OCI-LY3 (cell line): ENCODE measurements around the gene GPATCH4.

ENCODE experiments used
- H2AFZ ChIP-seq: fragments of 200-600, 300-600 bp; shearing (Covaris generic); 2 replicates; pipeline ENCODE4 v1.6.0; 2014; ENCODE audit warnings: antibody characterized with exemption, low read depth, low read length
- H3K27ac ChIP-seq: fragments of 200-600, 300-600 bp; sonication (generic); 2 replicates; pipeline ENCODE4 v1.5.1; 2014; ENCODE audit warnings: mild to moderate bottlenecking, low read length, moderate library complexity, mixed read lengths
- H3K27me3 ChIP-seq: fragments of 200-600, 300-600 bp; sonication (generic); 2 replicates; pipeline ENCODE4 v1.6.1; 2014; ENCODE audit warnings: low read depth, low read length, mixed read lengths
- H3K36me3 ChIP-seq: fragments of 200-600, 300-600 bp; sonication (generic); replicated peaks from 2 replicates; pipeline ENCODE3; 2014; ENCODE audit warnings: low read depth, low read length, mixed read lengths
- H3K4me1 ChIP-seq: fragments of 300-600, 200-600 bp; sonication (generic); 2 replicates; pipeline ENCODE4 v1.6.1; 2014; ENCODE audit warnings: low read length, mixed read lengths
- H3K4me2 ChIP-seq: fragments of 200-600, 300-600 bp; sonication (generic); 2 replicates; pipeline ENCODE4 v1.6.1; 2014; ENCODE audit warnings: low read length, mixed read lengths
- H3K4me3 ChIP-seq: fragments of 300-600, 200-600 bp; sonication (generic); 2 replicates; pipeline ENCODE4 v1.5.1; 2014; ENCODE audit warnings: antibody characterized with exemption, mild to moderate bottlenecking, low read length, moderate library complexity
- H3K79me2 ChIP-seq: fragments of 300-600, 200-600 bp; shearing (Covaris generic); 2 replicates; pipeline ENCODE4 v1.6.1; 2014; ENCODE audit warnings: mild to moderate bottlenecking, low read length, mixed read lengths
- H3K9ac ChIP-seq: fragments of 300-600, 200-600 bp; shearing (Covaris generic); 2 replicates; pipeline ENCODE4 v1.6.0; 2014; ENCODE audit warnings: mild to moderate bottlenecking, low read length, moderate library complexity
- H3K9me3 ChIP-seq: fragments of 200-600, 300-600 bp; shearing (Covaris generic); 2 replicates; pipeline ENCODE4 v1.6.1; 2014; ENCODE audit warnings: low read length, mixed read lengths; ENCODE audit not compliant: insufficient read depth
- H4K20me1 ChIP-seq: fragments of 200-600, 300-600 bp; sonication (generic); 2 replicates; pipeline ENCODE4 v1.6.1; 2016; ENCODE audit warnings: low read length, mixed read lengths; ENCODE audit not compliant: insufficient read depth
- EZH2phosphoT487 ChIP-seq: fragments of 200-600 bp; shearing (Covaris generic); IDR thresholded peaks from 2 replicates; pipeline ENCODE4 v1.6.1; 2018; ENCODE audit warnings: antibody characterized with exemption, mixed run types, low read depth
- TF ChIP-seq, protein P1 (sequence below): fragments of 200-600, 300-600 bp; sonication (generic); IDR thresholded peaks from 2 replicates; pipeline ENCODE4 v1.5.1; 2014; ENCODE audit warnings: antibody characterized with exemption, low read length, low read depth

GPATCH4 gene

DNA sequence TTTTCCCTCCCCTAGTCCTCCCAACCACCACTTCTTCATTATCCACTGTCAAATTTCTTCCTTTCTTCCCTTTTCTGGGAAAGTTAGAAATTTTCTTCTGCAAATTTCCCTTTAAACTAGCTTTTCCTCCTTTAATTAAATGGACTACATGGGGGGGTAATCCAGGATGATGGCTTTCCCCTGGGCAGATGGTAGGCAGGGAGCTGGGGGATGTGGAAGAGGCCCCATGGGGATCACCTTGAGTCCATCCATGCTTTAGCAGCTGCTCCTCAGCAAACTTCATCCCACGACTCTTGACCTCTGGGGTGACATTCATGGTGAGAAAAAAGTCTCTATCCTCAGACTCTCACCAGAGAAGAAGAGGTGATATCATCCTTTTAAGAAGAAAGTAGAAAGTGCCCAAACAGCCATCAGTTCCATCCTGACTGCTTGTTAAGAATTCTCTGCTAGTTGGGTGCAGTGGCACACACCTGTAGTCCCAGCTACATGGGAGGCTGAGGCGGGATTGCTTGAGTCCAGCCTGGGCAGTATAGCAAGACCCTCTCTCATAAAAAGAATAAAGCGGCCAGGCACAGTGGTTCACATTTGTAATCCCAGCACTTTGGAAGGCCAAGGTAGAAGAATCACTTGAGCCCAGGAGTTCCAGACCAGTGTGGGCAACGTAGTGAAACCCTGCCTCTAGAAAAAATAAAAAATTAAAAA lies 2.4 kb downstream of the GPATCH4 start:
- Histone ChIP-seq H2AFZ (no peak overlapping the region), H3K9ac (no peak overlapping the region), H3K4me1 (peaks cover 24% of the 10 kb centered on the region), H3K27ac (no peak overlapping the region), H4K20me1 (no peaks in the 10 kb centered on the region), H3K79me2 (peaks cover 43% of the 10 kb centered on the region), H3K36me3 (peaks cover 50% of the 10 kb centered on the region), H3K9me3 (no peaks in the 10 kb centered on the region), H3K27me3 (no peaks in the 10 kb centered on the region), H3K4me3 (no peak overlapping the region), H3K4me2 (no peak overlapping the region)
- no peak for TF ChIP-seq EZH2phosphoT487
- TF ChIP-seq, protein P1, sequence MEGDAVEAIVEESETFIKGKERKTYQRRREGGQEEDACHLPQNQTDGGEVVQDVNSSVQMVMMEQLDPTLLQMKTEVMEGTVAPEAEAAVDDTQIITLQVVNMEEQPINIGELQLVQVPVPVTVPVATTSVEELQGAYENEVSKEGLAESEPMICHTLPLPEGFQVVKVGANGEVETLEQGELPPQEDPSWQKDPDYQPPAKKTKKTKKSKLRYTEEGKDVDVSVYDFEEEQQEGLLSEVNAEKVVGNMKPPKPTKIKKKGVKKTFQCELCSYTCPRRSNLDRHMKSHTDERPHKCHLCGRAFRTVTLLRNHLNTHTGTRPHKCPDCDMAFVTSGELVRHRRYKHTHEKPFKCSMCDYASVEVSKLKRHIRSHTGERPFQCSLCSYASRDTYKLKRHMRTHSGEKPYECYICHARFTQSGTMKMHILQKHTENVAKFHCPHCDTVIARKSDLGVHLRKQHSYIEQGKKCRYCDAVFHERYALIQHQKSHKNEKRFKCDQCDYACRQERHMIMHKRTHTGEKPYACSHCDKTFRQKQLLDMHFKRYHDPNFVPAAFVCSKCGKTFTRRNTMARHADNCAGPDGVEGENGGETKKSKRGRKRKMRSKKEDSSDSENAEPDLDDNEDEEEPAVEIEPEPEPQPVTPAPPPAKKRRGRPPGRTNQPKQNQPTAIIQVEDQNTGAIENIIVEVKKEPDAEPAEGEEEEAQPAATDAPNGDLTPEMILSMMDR, result no peak

DNA sequence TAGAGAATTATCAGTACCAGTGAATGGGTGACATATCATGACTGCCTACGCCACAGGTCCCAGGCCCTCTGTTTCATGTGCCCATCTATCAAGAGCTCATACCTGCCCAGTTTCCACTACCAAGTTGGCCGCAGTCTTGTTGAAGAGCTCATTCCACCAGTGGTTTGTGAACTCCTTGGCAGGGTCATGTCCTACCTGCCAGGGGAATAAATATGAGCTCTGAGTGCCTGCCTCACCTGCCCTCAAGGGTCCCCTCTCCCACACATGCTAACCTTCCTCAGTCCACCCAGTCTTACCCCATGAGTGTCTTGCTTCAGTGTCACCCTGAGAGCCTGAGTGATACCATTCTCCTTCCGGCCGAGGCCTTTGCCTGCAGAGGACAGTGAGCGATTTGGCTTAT lies 3.2 kb downstream of the GPATCH4 start:
- Histone ChIP-seq H3K36me3 (peaks cover 57% of the 10 kb centered on the region), H3K9ac (no peak overlapping the region), H4K20me1 (no peaks in the 10 kb centered on the region), H3K9me3 (no peaks in the 10 kb centered on the region), H3K27ac (no peak overlapping the region), H2AFZ (no peak overlapping the region), H3K4me2 (no peak overlapping the region), H3K4me1 (peaks cover 24% of the 10 kb centered on the region), H3K27me3 (no peaks in the 10 kb centered on the region), H3K79me2 (peaks cover 46% of the 10 kb centered on the region), H3K4me3 (no peak overlapping the region)
- no peak for TF ChIP-seq EZH2phosphoT487
- TF ChIP-seq, protein P1, result no peak

DNA sequence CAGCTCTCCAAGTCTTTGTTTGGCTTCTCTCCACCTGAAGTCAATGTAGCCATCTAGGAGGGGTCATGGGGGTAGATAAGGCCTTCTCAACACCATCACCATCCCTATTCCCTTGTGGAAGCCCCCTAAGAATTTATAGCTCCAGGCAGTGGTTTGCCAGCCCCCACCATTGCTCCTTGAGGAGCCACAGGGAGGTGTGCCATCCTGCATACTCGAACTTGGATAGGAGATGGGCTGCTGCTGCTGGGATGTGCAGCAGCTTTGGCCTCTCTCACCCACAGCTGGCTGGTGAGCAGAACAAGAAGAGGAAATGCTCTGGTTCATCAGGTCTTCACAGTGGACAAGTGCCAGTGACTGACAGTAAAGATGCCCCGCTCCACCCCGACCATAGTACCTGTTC lies 4.9 kb downstream of the GPATCH4 start:
- TF ChIP-seq EZH2phosphoT487, result no peak
- TF ChIP-seq, protein P1, result no peak
- no peak overlapping the region for H3K4me2 ChIP-seq
- H3K36me3 ChIP-seq, result peaks cover 64% of the 10 kb centered on the region

DNA sequence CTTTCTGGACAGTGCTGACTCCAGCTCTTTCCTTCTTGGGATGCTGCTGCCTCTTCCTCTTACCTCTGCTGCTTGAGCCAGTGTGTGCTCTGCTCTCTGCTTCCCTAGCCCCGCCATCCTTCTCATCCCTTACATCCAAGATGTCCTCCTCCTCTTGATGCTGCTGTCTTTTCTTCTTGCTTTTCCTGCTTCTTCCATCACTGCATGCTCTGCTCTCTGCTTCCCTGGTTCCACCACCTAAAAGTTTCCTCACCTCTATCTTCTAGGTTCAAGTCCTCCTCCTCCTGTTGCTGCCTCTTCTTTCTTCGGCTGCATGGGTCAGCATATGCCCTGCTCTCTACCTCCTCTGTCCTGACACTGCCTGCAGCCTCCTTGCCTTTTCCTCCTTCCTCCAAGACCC lies 6.3 kb downstream of the GPATCH4 start:
- no peaks in the 10 kb centered on the region for H4K20me1 ChIP-seq
- no peak overlapping the region for H3K4me3 ChIP-seq
- no peak overlapping the region for H3K4me2 ChIP-seq
- H3K4me1 ChIP-seq, result peaks cover 24% of the 10 kb centered on the region
- TF ChIP-seq, protein P1, result no peak
- TF ChIP-seq EZH2phosphoT487, result no peak
- H3K9me3 ChIP-seq, result no peaks in the 10 kb centered on the region
- no peaks in the 10 kb centered on the region for H3K27me3 ChIP-seq
- no peak overlapping the region for H3K27ac ChIP-seq
- no peak overlapping the region for H3K9ac ChIP-seq
- peaks cover 39% of the 10 kb centered on the region for H3K79me2 ChIP-seq
- peaks cover 64% of the 10 kb centered on the region for H3K36me3 ChIP-seq
- no peak overlapping the region for H2AFZ ChIP-seq

More for the DNA sequence above, 4.9 kb downstream of the GPATCH4 start:
- no peaks in the 10 kb centered on the region for H3K9me3 ChIP-seq
- no peak overlapping the region for H3K27ac ChIP-seq
- H3K4me3 ChIP-seq, result no peak overlapping the region
- no peaks in the 10 kb centered on the region for H4K20me1 ChIP-seq
- peaks cover 22% of the 10 kb centered on the region for H3K4me1 ChIP-seq
- H3K79me2 ChIP-seq, result peaks cover 53% of the 10 kb centered on the region
- H3K27me3 ChIP-seq, result no peaks in the 10 kb centered on the region
- H3K9ac ChIP-seq, result no peak overlapping the region
- no peak overlapping the region for H2AFZ ChIP-seq
